Esophagus squamous epithelium (tissue), 4 donors: ENCODE measurements around the gene SLC25A13.

Source experiments
- POLR2A ChIP-seq, 4 donors: fragments of 450-650 bp; IDR thresholded peaks; one replicate each; pipeline ENCODE4 v1.6.1; 2017; ENCODE audit warnings: antibody characterized with exemption in 4 of 4, mild to moderate bottlenecking in 4 of 4, moderate library complexity in 3 of 4
- TF ChIP-seq, protein P1 (sequence below), 6 experiments: fragments of 450-650 bp in 4 of 6; fragments of 200-600 bp in 2 of 6; sonication (generic) in 2 of 6; IDR thresholded peaks; one replicate each; pipeline ENCODE4 v1.5.1; 2016 to 2019; ENCODE audit warnings: antibody characterized with exemption in 6 of 6, mild to moderate bottlenecking in 4 of 6, moderate library complexity in 4 of 6

- TF ChIP-seq, protein P1, sequence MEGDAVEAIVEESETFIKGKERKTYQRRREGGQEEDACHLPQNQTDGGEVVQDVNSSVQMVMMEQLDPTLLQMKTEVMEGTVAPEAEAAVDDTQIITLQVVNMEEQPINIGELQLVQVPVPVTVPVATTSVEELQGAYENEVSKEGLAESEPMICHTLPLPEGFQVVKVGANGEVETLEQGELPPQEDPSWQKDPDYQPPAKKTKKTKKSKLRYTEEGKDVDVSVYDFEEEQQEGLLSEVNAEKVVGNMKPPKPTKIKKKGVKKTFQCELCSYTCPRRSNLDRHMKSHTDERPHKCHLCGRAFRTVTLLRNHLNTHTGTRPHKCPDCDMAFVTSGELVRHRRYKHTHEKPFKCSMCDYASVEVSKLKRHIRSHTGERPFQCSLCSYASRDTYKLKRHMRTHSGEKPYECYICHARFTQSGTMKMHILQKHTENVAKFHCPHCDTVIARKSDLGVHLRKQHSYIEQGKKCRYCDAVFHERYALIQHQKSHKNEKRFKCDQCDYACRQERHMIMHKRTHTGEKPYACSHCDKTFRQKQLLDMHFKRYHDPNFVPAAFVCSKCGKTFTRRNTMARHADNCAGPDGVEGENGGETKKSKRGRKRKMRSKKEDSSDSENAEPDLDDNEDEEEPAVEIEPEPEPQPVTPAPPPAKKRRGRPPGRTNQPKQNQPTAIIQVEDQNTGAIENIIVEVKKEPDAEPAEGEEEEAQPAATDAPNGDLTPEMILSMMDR (IDR thresholded peaks at IDR 0.05), result no peak
- no peak for TF ChIP-seq POLR2A (IDR thresholded peaks at IDR 0.05)
These were observed 93.1 kb downstream of the SLC25A13 start for GRCh38 chr7:96228760-96229159.
